Tibial nerve (tissue), 4 donors: ENCODE measurements around the gene SYNJ2.

Experiments
- EP300 ChIP-seq, 2 donors: sonication (generic); formaldehyde crosslinking; IDR thresholded peaks; one replicate each; pipeline ENCODE4 v1.6.1; 2017; ENCODE audit warnings: antibody characterized with exemption in 2 of 2, mild to moderate bottlenecking in 1 of 2
- POLR2A ChIP-seq, 2 donors: fragments of 450-650 bp; IDR thresholded peaks; one replicate each; pipeline ENCODE4 v1.6.1; 2017; ENCODE audit warnings: antibody characterized with exemption in 2 of 2, mild to moderate bottlenecking in 2 of 2, moderate library complexity in 2 of 2
- TF ChIP-seq, protein P1 (sequence below), 5 experiments: fragments of 200-600 bp in 3 of 5; fragments of 450-650 bp in 2 of 5; sonication (generic) in 3 of 5; IDR thresholded peaks; one replicate each; pipeline ENCODE4 v1.5.1; 2016 to 2019; ENCODE audit warnings: antibody characterized with exemption in 5 of 5, mild to moderate bottlenecking in 3 of 5, moderate library complexity in 2 of 5

DNA sequence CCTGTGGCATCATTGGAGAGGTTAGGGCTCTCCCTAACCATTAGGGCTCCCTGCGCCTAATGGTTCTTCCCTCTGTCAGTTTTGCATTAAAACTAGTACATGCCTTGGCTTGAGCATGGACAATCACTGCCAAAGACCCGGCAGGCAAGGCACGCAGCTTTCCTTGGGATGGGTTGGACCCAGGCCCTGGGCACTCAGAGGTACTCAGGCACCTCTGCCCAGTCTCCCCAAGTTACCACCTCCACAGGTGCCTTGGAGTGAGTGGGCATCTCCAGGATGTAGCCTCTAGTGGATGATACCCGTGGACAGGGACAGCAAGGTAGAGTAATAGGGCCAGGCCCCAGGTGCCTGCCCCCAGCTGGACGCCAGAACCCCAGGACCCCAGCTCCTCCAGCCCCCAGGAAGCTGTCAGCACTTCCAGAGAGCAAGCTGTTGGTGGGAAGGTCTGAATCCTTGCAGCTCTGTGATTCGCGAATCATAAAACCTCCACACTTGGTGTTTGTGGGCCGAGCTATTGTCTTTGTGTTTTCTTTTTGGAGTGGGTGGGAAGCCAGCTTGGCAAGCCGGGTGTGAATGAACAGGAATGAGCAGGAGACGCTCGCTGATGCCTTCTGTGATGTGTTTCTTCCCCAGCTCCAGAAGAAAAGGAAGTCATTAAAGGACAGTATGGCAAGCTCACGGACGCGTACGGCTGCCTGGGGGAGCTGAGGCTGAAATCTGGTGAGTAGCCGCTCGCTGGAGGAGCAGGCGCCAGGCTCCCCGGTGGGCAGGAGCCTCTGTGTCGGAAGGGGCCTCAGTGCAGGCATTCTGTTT, 35.1 kb downstream of the SYNJ2 start:
- TF ChIP-seq, protein P1, sequence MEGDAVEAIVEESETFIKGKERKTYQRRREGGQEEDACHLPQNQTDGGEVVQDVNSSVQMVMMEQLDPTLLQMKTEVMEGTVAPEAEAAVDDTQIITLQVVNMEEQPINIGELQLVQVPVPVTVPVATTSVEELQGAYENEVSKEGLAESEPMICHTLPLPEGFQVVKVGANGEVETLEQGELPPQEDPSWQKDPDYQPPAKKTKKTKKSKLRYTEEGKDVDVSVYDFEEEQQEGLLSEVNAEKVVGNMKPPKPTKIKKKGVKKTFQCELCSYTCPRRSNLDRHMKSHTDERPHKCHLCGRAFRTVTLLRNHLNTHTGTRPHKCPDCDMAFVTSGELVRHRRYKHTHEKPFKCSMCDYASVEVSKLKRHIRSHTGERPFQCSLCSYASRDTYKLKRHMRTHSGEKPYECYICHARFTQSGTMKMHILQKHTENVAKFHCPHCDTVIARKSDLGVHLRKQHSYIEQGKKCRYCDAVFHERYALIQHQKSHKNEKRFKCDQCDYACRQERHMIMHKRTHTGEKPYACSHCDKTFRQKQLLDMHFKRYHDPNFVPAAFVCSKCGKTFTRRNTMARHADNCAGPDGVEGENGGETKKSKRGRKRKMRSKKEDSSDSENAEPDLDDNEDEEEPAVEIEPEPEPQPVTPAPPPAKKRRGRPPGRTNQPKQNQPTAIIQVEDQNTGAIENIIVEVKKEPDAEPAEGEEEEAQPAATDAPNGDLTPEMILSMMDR (IDR thresholded peaks at IDR 0.05), result no peak
- TF ChIP-seq POLR2A (IDR thresholded peaks at IDR 0.05) (no peak), EP300 (IDR thresholded peaks at IDR 0.05) (no peak)
